Neural cell (in vitro differentiated cells): ENCODE results near the gene GRHL1.

Source experiments
- CTCF ChIP-seq: fragments of 450-650 bp; IDR thresholded peaks from 2 replicates; pipeline ENCODE4 v1.5.1; 2014; ENCODE audit warnings: antibody characterized with exemption, mild to moderate bottlenecking, moderate library complexity; ENCODE audit not compliant: poor library complexity, severe bottlenecking
- EP300 ChIP-seq: fragments of 450-650 bp; conservative IDR thresholded peaks from 2 replicates; pipeline ENCODE4 v1.6.1; 2014; ENCODE audit warnings: antibody characterized with exemption, mild to moderate bottlenecking, moderate library complexity; ENCODE audit not compliant: poor library complexity, severe bottlenecking
- POLR2AphosphoS5 ChIP-seq: IDR thresholded peaks from 2 replicates; pipeline ENCODE4 v1.6.1; 2012
- REST ChIP-seq: IDR thresholded peaks from 2 replicates; pipeline ENCODE4 v1.6.1; 2012; ENCODE audit warnings: borderline replicate concordance

GRCh38 chr2:9991221-9991620 lies 39.7 kb downstream of the GRHL1 start:
- no peak for TF ChIP-seq CTCF
- no peak for TF ChIP-seq REST
- no peak for TF ChIP-seq POLR2AphosphoS5
- TF ChIP-seq EP300, result no peak
